ENCODE data around the gene FAM117B.
A peak's percentile ranks its signal among the peaks of the same experiment; 100 is the strongest.

FAM117B gene

DNA sequence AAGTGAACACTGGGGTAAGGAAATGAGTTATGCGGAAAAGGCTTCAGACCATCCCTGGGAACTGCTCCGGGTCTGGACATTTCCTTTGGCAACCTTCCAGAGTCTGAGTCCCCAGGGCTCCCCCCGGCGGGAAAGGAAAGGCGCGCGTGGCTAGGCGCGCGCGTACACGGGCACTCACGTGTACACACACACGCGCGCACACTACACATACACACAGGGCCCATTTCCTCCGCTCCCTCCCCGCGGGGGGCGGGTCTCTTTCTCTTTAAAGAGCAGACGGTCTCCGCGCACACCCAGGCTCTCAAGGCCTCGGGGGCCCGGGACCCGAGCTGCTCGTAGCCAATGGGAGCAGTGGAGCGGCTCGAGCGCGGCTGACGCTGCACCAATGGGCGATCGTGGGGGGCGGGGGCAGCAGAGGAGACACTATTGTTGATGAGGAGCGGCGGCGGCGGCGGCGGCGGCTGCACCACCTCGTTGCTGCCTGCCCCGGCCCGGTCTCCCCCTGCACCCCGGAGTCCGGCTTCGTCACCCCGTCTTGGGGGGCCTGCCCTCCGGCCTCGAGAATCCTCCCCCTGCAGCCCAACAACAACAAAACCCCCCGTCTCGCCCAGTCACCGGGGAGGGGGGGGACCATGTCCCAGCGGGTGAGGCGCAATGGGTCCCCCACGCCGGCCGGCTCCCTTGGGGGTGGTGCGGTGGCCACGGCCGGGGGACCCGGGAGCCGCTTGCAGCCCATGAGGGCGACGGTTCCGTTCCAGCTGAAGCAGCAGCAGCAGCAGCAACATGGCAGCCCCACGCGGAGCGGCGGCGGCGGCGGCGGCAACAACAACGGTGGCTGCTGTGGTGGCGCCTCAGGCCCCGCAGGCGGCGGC, at the start of gene FAM117B:
FAM117B (plus strand) TSS at position 414 of the 872 bp plus-strand sequence; CDS start at position 633, 219 bp downstream.
- H3K27ac Mint-ChIP-seq = peak within 1 kb of the TSS; percentile 86
- no peaks in the 10 kb centered on the region for H3K27me3 Mint-ChIP-seq (ENCODE audit: low read depth)
- H3K4me3 Mint-ChIP-seq = peak within 1 kb of the TSS; percentile 88
- peaks cover 33% of the 10 kb centered on the region for H3K4me1 Mint-ChIP-seq (ENCODE audit: low read depth)
- H3K36me3 Mint-ChIP-seq (ENCODE audit: low read depth) = peaks cover 2% of the 10 kb centered on the region
- H3K9me3 Mint-ChIP-seq = no peaks in the 10 kb centered on the region

DNA sequence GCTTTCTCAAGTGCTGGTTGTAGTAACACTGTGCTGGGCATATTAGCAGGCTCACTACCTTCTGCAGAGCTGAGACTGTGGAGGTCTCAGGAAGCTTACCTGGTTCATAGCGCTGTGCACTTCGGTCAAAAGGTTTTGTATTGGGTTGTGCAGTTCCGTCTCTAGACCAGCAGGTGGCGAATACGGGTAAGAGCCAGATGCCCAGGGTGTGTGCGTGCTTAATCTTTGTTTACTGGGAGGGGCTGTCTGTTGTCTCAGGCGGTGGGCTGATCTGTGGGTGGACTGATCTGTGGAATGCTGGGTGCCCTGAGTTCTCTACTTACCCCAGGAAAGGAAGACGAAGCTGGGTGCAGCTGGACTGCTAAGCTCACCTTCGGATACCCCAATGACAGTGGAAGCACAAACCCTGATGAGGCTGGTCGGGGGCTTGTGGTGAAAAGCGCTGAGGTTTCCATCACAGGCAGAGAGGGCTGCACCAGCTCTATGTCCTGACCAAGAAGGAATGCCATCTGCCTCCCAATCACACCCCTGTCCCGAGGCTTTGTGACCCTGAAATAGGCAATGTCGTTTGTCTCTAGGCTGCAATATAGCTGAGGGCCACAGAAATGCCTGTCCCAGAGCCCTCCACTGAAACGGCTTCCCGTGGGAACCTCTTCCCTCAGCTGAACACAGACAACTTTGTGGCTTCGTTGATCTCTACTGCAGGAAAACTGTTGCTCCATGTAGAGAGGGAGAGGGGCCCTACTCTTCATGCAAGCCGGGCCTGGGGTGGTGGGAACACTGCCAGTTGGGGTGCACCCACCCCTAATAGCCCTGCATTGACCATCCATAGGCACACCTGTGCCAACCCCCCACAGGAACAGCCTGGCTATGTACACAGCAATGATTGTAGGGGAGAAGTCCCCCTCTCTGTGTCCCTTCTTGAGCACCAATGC, 45.9 kb upstream of the FAM117B start:
- Mint-ChIP-seq H3K27me3 (ENCODE audit: low read depth) (peaks cover 4% of the 10 kb centered on the region), H3K9me3 (no peaks in the 10 kb centered on the region), H3K27ac (no peak overlapping the region), H3K36me3 (ENCODE audit: low read depth) (no peaks in the 10 kb centered on the region), H3K4me3 (no peak overlapping the region), H3K4me1 (ENCODE audit: low read depth) (peaks cover 8% of the 10 kb centered on the region)

GRCh38 chr2:202589582-202589949, 45.2 kb upstream of the FAM117B start:
- no peak overlapping the region for H3K4me3 Mint-ChIP-seq
- H3K36me3 Mint-ChIP-seq (ENCODE audit: low read depth) = no peaks in the 10 kb centered on the region
- H3K27ac Mint-ChIP-seq = no peak overlapping the region
- peaks cover 8% of the 10 kb centered on the region for H3K4me1 Mint-ChIP-seq (ENCODE audit: low read depth)
- H3K9me3 Mint-ChIP-seq = no peaks in the 10 kb centered on the region
- peaks cover 4% of the 10 kb centered on the region for H3K27me3 Mint-ChIP-seq (ENCODE audit: low read depth)

- Mint-ChIP-seq H3K4me1 (ENCODE audit: low read depth) (peaks cover 8% of the 10 kb centered on the region), H3K27ac (no peak overlapping the region), H3K36me3 (ENCODE audit: low read depth) (no peaks in the 10 kb centered on the region), H3K4me3 (no peak overlapping the region), H3K9me3 (no peaks in the 10 kb centered on the region), H3K27me3 (ENCODE audit: low read depth) (peaks cover 4% of the 10 kb centered on the region)
Measured at GRCh38 chr2:202592566-202592965, 42.2 kb upstream of the FAM117B start.

DNA sequence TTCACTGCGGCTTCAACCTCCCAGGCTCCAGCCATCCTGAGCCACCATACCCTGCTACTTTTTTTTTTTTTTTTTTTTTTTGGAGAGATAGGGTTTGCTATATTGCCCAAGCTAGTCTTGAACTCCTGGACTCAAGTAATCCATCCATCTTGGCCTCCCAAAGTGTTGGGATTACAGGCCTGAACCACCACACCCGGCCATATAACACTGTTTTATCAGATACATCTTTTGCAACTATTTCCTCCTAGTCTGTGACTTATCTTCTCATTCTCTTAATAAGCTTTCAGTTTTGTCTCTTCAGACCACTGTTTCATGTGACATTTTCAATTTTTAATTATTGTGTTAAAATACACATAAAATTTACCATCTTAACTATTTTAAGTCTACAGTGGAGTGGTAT, 35.7 kb upstream of the FAM117B start:
- Mint-ChIP-seq H3K36me3 (ENCODE audit: low read depth) (no peaks in the 10 kb centered on the region), H3K4me3 (no peak overlapping the region), H3K27ac (no peak overlapping the region), H3K4me1 (ENCODE audit: low read depth) (no peaks in the 10 kb centered on the region), H3K9me3 (no peaks in the 10 kb centered on the region), H3K27me3 (ENCODE audit: low read depth) (no peaks in the 10 kb centered on the region)

GRCh38 chr2:202599911-202600310, 34.9 kb upstream of the FAM117B start:
- no peaks in the 10 kb centered on the region for H3K27me3 Mint-ChIP-seq (ENCODE audit: low read depth)

DNA sequence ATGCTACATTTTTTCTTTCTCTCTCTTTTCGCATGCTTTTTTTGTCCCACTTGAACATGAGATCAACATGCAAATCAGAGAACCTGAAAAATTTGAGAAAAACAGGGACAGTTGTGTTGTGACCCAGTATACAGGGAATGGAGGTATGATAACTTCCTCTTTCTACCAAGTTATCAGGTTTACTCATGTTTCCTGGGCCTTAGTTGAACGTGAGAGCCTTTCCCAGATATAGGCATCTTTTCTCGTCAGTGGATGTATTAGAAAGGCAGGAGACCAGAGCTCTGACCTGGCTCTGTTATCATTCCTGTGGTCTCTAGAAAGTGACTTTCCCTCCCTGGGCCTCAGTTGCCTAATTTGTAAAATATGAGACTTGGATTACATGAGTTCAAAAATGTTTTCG, 30.1 kb upstream of the FAM117B start:
- H3K4me3 Mint-ChIP-seq = no peak overlapping the region

More at GRCh38 chr2:202599911-202600310, 34.9 kb upstream of the FAM117B start:
- Mint-ChIP-seq H3K27ac (no peak overlapping the region), H3K36me3 (ENCODE audit: low read depth) (no peaks in the 10 kb centered on the region), H3K4me1 (ENCODE audit: low read depth) (no peaks in the 10 kb centered on the region), H3K9me3 (no peaks in the 10 kb centered on the region), H3K4me3 (no peak overlapping the region)

GRCh38 chr2:202605174-202605573, 29.6 kb upstream of the FAM117B start:
- no peaks in the 10 kb centered on the region for H3K27me3 Mint-ChIP-seq (ENCODE audit: low read depth)
- peaks cover 3% of the 10 kb centered on the region for H3K4me1 Mint-ChIP-seq (ENCODE audit: low read depth)
- H3K9me3 Mint-ChIP-seq = no peaks in the 10 kb centered on the region
- no peaks in the 10 kb centered on the region for H3K36me3 Mint-ChIP-seq (ENCODE audit: low read depth)
- no peak overlapping the region for H3K4me3 Mint-ChIP-seq
- no peak overlapping the region for H3K27ac Mint-ChIP-seq

More for the DNA sequence above, 30.1 kb upstream of the FAM117B start:
- Mint-ChIP-seq H3K27me3 (ENCODE audit: low read depth) (no peaks in the 10 kb centered on the region), H3K4me1 (ENCODE audit: low read depth) (peaks cover 2% of the 10 kb centered on the region), H3K36me3 (ENCODE audit: low read depth) (no peaks in the 10 kb centered on the region), H3K27ac (no peak overlapping the region), H3K9me3 (no peaks in the 10 kb centered on the region)

- peaks cover 3% of the 10 kb centered on the region for H3K4me1 Mint-ChIP-seq (ENCODE audit: low read depth)
- no peak overlapping the region for H3K4me3 Mint-ChIP-seq
- no peaks in the 10 kb centered on the region for H3K27me3 Mint-ChIP-seq (ENCODE audit: low read depth)
- no peaks in the 10 kb centered on the region for H3K36me3 Mint-ChIP-seq (ENCODE audit: low read depth)
- no peak overlapping the region for H3K27ac Mint-ChIP-seq
- no peaks in the 10 kb centered on the region for H3K9me3 Mint-ChIP-seq
Measured at GRCh38 chr2:202608142-202608852, 26.5 kb upstream of the FAM117B start.

GRCh38 chr2:202609381-202610145, 25.2 kb upstream of the FAM117B start:
- no peak overlapping the region for H3K4me3 Mint-ChIP-seq
- H3K9me3 Mint-ChIP-seq = no peaks in the 10 kb centered on the region
- peaks cover 3% of the 10 kb centered on the region for H3K4me1 Mint-ChIP-seq (ENCODE audit: low read depth)
- H3K27ac Mint-ChIP-seq = no peak overlapping the region
- no peaks in the 10 kb centered on the region for H3K36me3 Mint-ChIP-seq (ENCODE audit: low read depth)
- H3K27me3 Mint-ChIP-seq (ENCODE audit: low read depth) = no peaks in the 10 kb centered on the region

- H3K27me3 Mint-ChIP-seq (ENCODE audit: low read depth) = no peaks in the 10 kb centered on the region
- H3K4me1 Mint-ChIP-seq (ENCODE audit: low read depth) = peaks cover 3% of the 10 kb centered on the region
- H3K9me3 Mint-ChIP-seq = no peaks in the 10 kb centered on the region
- no peak overlapping the region for H3K4me3 Mint-ChIP-seq
- no peaks in the 10 kb centered on the region for H3K36me3 Mint-ChIP-seq (ENCODE audit: low read depth)
- H3K27ac Mint-ChIP-seq = no peak overlapping the region
Measured at GRCh38 chr2:202610380-202610779, 24.4 kb upstream of the FAM117B start.

GRCh38 chr2:202612145-202612544, 22.6 kb upstream of the FAM117B start:
- Mint-ChIP-seq H3K4me3 (no peak overlapping the region), H3K36me3 (ENCODE audit: low read depth) (no peaks in the 10 kb centered on the region), H3K27me3 (ENCODE audit: low read depth) (no peaks in the 10 kb centered on the region), H3K9me3 (no peaks in the 10 kb centered on the region), H3K27ac (no peak overlapping the region), H3K4me1 (ENCODE audit: low read depth) (peaks cover 3% of the 10 kb centered on the region)

DNA sequence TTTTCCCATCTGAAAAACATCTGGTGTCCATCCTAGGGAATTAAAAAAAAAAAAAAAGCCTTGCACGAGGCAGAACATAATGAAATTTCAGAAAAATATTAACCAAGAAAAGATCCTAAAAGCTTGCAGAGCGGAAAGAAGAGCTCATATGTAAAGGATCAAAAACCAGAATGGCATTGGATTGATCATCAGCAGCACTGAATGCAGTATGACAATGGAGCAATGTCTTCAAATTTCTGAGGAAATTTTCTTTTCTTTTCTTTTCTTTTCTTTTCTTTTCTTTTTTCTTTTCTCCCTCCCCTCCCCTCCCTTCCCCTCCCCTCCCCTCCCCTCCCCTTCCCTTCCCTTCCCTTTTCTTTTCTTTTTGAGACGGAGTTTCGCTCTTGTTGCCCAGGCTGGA, 21.3 kb upstream of the FAM117B start:
- Mint-ChIP-seq H3K27me3 (ENCODE audit: low read depth) (no peaks in the 10 kb centered on the region), H3K4me3 (no peak overlapping the region), H3K27ac (no peak overlapping the region), H3K9me3 (no peaks in the 10 kb centered on the region), H3K4me1 (ENCODE audit: low read depth) (peaks cover 3% of the 10 kb centered on the region), H3K36me3 (ENCODE audit: low read depth) (no peaks in the 10 kb centered on the region)

GRCh38 chr2:202624133-202624532, 10.6 kb upstream of the FAM117B start:
- Mint-ChIP-seq H3K36me3 (ENCODE audit: low read depth) (no peaks in the 10 kb centered on the region), H3K9me3 (no peaks in the 10 kb centered on the region), H3K27ac (no peak overlapping the region), H3K4me1 (ENCODE audit: low read depth) (no peaks in the 10 kb centered on the region), H3K4me3 (no peak overlapping the region), H3K27me3 (ENCODE audit: low read depth) (no peaks in the 10 kb centered on the region)
